ENCODE results near the gene TRMT2B. TPM values are rescaled to one million over a fixed set of nuclear protein-coding genes. Genes with fewer than 3 reads are reported as not detected.

TRMT2B gene
- total and polyA plus RNA-seq, 10 of the 15 experiments (the other 5 are each of a cell fraction or from before 2014, with no cell fraction given) = 2.5 to 14.2 (median 11.5) TPM

DNA sequence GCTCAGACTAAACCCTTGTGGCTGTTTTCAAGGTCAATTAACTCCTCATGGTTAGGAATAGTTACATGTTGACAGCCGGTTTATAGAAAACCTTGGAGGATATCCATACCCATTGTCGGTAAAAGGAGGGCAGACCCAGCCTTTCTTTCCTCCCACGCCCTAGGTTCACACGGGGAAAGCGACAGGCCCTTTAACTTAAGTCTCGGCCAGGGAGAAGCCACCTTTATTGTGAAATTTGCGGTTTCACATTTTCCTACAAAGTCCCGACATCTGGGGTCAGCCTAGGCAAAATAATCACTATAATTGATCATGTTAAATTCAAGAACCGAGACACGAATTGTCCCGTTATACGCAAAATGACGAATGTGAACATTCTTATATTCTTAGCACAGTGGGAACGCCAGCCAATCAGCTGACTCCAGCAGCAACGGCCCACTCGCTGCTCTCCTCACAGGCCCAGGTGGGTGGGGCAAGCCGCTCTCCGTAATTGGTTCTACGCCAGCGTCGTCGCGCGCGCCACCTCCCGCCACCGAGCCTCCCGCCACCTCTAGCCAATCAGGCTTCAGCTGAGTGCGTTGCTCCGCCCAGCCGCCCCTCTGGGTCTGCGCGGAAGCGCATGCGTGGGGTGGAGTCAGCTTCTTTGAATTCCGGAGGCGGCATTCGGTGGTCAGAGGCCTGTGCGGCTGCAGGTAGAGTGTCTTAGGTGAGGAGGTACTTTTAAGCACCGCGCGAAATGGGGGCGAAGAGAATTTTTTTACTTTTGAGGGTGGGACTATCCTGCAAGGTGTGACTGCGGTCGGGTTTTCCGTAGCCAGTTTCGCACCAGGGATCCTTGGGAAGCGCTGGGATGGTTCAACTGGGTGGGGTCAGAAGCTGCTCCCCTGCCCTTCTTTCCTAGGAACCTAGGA lies 45.9 kb upstream of the TRMT2B start, which contains the start of gene CENPI (continued):
- peak; percentile 62 for TF ChIP-seq SMAD1 (IDR thresholded peaks at IDR 0.05; ENCODE audit: low read depth, partially characterized antibody)
- TF ChIP-seq SMAD5 (IDR thresholded peaks at IDR 0.05; ENCODE audit: low read depth) = peak; percentile 31; the same call in 1 of the 2 replicates
- TF ChIP-seq CBX5 (IDR thresholded peaks at IDR 0.05; ENCODE audit: low read depth) = no peak
- TF ChIP-seq MXI1 (IDR thresholded peaks at IDR 0.05; ENCODE audit: low read depth, low read length) = 0 out of 2 replicates have a peak, but pooled peaks have one; percentile 24
- no peak for TF ChIP-seq RELA (IDR thresholded peaks at IDR 0.05; ENCODE audit: borderline replicate concordance, partially characterized antibody)
- peak; percentile 8; the same call in 1 of the 2 replicates for TF ChIP-seq PML (IDR thresholded peaks at IDR 0.05; ENCODE audit: low read length)
- TF ChIP-seq, protein P1, sequence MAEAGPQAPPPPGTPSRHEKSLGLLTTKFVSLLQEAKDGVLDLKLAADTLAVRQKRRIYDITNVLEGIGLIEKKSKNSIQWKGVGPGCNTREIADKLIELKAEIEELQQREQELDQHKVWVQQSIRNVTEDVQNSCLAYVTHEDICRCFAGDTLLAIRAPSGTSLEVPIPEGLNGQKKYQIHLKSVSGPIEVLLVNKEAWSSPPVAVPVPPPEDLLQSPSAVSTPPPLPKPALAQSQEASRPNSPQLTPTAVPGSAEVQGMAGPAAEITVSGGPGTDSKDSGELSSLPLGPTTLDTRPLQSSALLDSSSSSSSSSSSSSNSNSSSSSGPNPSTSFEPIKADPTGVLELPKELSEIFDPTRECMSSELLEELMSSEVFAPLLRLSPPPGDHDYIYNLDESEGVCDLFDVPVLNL (IDR thresholded peaks at IDR 0.05; ENCODE audit: low read depth, low read length) = peak; percentile 96
- peak in 1 of 2 experiments; percentile 70; a peak in 1 of 3 replicates for TF ChIP-seq EGR1 (IDR thresholded peaks at IDR 0.05; ENCODE audit: borderline replicate concordance in 1 of 2, low read depth in 2 of 2, low read length in 2 of 2)
- TF ChIP-seq, protein P2, sequence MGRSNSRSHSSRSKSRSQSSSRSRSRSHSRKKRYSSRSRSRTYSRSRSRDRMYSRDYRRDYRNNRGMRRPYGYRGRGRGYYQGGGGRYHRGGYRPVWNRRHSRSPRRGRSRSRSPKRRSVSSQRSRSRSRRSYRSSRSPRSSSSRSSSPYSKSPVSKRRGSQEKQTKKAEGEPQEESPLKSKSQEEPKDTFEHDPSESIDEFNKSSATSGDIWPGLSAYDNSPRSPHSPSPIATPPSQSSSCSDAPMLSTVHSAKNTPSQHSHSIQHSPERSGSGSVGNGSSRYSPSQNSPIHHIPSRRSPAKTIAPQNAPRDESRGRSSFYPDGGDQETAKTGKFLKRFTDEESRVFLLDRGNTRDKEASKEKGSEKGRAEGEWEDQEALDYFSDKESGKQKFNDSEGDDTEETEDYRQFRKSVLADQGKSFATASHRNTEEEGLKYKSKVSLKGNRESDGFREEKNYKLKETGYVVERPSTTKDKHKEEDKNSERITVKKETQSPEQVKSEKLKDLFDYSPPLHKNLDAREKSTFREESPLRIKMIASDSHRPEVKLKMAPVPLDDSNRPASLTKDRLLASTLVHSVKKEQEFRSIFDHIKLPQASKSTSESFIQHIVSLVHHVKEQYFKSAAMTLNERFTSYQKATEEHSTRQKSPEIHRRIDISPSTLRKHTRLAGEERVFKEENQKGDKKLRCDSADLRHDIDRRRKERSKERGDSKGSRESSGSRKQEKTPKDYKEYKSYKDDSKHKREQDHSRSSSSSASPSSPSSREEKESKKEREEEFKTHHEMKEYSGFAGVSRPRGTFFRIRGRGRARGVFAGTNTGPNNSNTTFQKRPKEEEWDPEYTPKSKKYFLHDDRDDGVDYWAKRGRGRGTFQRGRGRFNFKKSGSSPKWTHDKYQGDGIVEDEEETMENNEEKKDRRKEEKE (IDR thresholded peaks at IDR 0.05) = no peak
- TF ChIP-seq POLR2A (IDR thresholded peaks at IDR 0.05; ENCODE audit: low read depth, low read length) = peak; percentile 63
- TF ChIP-seq ZNF622 (IDR thresholded peaks at IDR 0.05) = no peak
- TF ChIP-seq SIX5 (IDR thresholded peaks at IDR 0.05; ENCODE audit: low read depth, low read length, severe bottlenecking) = no peak
- TF ChIP-seq ZZZ3 (IDR thresholded peaks at IDR 0.05; ENCODE audit: control insufficient read depth, insufficient read length, low read depth) = no peak
- TF ChIP-seq, protein P3, sequence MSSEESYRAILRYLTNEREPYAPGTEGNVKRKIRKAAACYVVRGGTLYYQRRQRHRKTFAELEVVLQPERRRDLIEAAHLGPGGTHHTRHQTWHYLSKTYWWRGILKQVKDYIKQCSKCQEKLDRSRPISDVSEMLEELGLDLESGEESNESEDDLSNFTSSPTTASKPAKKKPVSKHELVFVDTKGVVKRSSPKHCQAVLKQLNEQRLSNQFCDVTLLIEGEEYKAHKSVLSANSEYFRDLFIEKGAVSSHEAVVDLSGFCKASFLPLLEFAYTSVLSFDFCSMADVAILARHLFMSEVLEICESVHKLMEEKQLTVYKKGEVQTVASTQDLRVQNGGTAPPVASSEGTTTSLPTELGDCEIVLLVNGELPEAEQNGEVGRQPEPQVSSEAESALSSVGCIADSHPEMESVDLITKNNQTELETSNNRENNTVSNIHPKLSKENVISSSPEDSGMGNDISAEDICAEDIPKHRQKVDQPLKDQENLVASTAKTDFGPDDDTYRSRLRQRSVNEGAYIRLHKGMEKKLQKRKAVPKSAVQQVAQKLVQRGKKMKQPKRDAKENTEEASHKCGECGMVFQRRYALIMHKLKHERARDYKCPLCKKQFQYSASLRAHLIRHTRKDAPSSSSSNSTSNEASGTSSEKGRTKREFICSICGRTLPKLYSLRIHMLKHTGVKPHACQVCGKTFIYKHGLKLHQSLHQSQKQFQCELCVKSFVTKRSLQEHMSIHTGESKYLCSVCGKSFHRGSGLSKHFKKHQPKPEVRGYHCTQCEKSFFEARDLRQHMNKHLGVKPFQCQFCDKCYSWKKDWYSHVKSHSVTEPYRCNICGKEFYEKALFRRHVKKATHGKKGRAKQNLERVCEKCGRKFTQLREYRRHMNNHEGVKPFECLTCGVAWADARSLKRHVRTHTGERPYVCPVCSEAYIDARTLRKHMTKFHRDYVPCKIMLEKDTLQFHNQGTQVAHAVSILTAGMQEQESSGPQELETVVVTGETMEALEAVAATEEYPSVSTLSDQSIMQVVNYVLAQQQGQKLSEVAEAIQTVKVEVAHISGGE (CRISPR knock-in tag; IDR thresholded peaks at IDR 0.05) = no peak
- TF ChIP-seq CHD2 (IDR thresholded peaks at IDR 0.05; ENCODE audit: borderline replicate concordance, low read depth, low read length) = no peak
- TF ChIP-seq NBN (IDR thresholded peaks at IDR 0.05) = no peak
- peak; percentile 93 for TF ChIP-seq SIN3A (IDR thresholded peaks at IDR 0.05; ENCODE audit: low read depth, low read length)
- TF ChIP-seq RAD51 (IDR thresholded peaks at IDR 0.05) = 0 out of 2 replicates have a peak, but pooled peaks have one; percentile 32
- TF ChIP-seq YBX1 (IDR thresholded peaks at IDR 0.05) = no peak
- peak; percentile 87 for TF ChIP-seq SP1 (IDR thresholded peaks at IDR 0.05; ENCODE audit: low read depth, low read length)
- TF ChIP-seq NRF1 (conservative IDR thresholded peaks at IDR 0.05; ENCODE audit: low read depth, low read length) = peak; percentile 80
- 0 out of 2 replicates have a peak, but pooled peaks have one; percentile 16 for TF ChIP-seq TCF3 (IDR thresholded peaks at IDR 0.05; ENCODE audit: borderline replicate concordance, insufficient read depth, low read depth, low read length)
- TF ChIP-seq CREB1 (IDR thresholded peaks at IDR 0.05; ENCODE audit: low read depth) = peak; percentile 86

Measured in GM12878 (cell line).